GM21360 (cell line): Measurements from ENCODE around the gene SLC4A5.
A peak's percentile ranks its signal among the peaks of the same experiment; 100 is the strongest.
"Not testable (repeated sequence)": the region's sequence is repeated elsewhere in the genome, so short reads cannot be mapped to it uniquely, and the experiment has no call there.

Experiments
- ATAC-seq: cut with Tn5 transposase; IDR thresholded peaks from one replicate; pipeline ENCODE4 v1.9.1; 2021; ENCODE audit warnings: mild to moderate bottlenecking, moderate library complexity; ENCODE audit not compliant: unreplicated experiment

SLC4A5 gene

DNA sequence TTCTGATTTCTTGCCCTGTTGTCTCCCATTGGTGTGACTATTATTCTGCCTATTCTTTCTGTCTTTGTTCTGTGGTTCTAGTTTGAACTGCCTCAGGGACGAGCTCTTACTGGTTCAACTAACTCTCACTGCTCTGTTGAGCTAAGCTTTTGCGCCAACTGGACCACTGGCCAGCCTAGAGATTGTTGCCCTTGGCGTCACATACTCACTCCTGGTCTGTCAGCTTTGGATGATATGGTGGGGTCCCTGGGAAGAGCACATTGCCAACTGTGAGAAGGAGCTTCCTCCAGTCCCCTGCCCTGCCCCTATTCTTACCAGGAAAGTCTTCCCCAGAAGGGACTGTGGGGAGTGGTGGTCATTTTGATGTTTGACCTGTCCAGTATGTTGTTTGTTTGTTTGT lies 138.8 kb downstream of the SLC4A5 start:
- no peak for ATAC-seq

DNA sequence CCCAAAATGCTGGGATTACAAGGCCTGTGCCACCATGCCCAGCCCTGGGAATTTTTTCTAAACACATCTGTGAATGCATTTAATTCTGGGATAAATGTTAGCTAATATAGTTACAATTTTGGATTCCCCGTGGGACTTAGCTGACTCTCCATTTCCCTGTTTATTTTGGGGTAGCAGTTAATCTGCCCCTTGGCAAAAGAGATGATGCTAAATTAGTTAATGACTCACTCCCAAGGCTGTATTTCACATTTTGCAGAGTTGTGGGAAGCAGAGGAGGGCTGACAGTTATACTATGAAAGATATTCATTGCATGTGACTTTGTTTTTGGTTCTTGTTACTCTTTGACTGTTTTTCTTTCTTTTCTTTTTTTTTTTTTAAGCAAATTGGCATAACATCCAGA lies 141.6 kb downstream of the SLC4A5 start:
- ATAC-seq = no peak

DNA sequence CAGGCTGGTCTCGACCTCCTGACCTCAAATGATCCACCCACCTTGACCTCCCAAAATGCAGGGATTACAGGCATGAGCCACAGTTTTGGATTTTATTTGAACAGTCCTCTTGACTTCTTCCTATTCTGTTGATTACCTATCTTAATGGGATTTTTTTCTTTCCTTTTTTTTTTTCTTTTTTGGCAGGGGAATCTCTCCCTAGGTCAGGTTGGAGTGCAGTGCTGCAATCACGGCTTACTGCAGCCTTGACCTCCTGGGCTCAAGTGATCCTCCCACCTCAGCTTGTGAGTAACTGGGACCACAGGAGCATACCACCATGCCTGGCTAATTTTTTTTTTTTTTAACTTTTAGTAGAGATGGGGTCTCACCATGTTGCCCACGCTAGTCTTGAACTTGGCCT lies 142.0 kb downstream of the SLC4A5 start:
- ATAC-seq = no peak

DNA sequence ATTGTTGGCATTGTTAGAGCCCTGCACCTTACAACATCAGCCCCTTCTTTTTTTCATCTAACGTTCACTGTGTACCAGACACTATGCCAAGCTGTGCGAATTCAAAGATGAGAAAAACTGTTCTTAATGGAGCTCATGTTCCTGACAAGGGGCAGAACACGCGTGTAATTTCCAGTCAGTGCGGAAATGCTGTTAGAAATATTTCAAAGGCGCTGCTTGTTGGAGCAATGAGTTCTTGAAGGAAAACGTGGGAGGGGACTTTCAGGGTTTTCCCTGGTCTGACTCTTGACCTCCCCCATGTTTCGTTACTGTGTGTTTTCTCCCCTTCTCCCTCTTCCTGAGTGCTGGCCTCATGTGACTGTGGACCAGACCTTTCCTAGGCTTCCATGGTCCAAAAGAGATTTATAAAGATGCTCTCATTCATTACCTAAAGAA lies 143.3 kb downstream of the SLC4A5 start:
- no peak for ATAC-seq

DNA sequence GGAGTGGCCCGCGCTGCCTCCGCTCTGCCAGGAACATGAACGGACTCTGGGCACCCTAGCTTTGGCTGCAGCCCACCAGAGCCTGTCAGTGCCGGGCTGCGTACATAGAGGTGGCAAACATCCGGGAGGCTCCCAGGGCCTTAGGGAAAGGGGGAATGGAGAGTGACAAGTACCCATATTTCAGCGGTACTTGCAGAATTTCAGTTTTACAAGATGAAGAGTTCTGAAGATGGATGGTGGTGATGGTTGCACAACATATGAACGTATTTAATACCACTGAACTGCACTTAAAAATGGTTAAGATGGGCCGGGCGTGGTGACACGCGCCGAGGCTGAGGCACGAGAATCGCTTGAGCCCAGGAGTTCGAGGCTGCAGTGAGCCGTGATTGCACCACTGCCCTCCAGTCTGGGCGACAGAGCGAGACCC lies 143.9 kb downstream of the SLC4A5 start:
- ATAC-seq = no peak

DNA sequence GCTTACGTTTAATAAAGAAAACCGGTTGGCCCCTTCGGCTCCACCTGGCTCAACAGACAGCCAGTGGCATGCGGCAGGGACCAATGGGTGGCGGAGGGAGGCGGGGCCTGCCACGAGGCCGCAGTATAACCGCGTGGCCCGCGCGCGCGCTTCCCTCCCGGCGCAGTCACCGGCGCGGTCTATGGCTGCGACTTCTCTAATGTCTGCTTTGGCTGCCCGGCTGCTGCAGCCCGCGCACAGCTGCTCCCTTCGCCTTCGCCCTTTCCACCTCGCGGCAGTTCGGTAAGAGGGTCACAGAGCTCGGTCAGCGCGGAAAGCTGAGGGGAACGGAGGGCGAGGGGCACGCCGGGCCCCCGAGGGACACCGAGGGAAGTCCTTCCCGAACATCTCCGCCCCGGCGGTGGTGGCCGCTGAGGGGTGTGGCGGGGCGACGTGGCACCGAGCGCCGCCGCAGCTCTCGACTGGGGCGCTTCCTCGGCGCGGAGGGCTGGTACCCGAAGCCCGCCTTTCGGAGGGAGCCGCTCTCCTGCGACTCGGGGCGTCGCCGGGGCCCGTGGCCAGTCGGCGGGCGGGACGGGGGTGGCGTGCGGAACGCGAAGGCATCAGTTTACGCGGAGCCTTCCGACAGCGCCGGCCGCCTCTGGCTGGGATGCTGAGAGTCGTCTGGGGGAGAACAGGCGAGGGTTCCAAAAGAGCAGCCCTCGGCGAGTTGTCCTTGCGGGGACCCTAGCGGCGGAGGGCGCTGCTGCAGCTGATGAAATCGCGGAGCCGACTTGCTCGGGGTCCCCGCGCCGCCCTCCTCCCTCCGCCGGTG lies 144.5 kb downstream of the SLC4A5 start, which contains the start of gene MTHFD2:
TSS of gene MTHFD2 (plus strand) at position 155 of the 814 bp plus-strand sequence. CDS start at position 182, 27 bp downstream.
- peak; percentile 84 for ATAC-seq

DNA sequence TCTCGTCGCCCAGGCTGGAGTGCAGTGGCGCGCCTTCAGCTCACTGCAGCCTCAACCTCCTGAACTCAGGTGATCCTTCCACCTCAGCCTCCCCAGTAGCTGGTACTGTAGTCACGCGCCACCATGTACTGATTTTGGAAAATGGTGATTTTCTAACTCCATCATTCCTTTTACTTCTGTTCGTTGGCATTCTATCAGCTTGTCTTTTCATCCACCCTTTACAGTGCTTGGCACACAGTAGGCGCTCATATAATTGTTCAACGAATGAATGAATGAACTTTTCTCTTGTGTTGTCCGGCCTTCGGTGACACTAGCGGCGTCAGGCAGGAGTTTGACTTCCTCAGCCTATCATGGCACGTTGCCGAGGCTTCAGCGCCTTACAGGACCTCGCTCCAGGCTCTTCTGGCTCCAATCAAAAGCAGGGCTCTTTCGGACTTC lies 145.2 kb downstream of the SLC4A5 start:
- ATAC-seq = no peak

DNA sequence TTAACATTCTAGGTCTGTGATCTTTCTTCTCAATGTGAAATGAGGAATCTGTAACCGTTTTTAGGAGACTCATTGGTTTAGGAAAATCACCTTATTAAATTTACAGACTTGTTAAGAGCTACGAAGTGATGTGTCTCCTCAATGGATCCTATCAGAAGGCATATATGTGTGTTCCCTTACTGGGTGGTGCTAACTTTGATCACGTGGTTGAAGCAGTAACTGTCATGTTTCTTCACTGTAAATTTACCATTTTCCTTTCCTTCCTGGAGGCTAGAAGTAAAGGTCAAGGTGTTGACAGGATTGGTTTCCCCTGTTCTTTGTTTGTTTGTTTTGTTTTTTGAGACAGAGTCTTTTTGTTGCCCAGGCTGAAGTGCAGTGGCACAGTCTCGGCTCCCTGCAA lies 146.2 kb downstream of the SLC4A5 start:
- no peak for ATAC-seq

DNA sequence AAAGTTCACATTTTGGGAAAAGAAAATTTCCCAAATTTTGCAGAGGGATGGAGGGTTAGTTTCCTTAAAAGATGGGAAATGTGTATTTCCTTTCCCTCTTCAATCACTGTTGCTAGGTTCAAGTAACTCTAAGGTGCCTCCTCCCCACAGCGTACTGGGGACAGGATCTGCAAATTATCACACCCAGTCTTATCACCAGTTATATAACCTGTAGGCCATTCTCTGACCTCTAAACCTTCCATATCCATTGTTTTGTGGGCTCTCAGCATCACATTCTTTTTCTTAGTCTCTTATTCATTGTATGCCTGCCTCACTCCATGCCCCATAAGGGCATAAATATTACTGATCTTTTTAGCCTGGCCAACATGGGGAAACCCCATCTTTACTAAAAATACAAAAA lies 148.4 kb downstream of the SLC4A5 start:
- ATAC-seq = no peak

DNA sequence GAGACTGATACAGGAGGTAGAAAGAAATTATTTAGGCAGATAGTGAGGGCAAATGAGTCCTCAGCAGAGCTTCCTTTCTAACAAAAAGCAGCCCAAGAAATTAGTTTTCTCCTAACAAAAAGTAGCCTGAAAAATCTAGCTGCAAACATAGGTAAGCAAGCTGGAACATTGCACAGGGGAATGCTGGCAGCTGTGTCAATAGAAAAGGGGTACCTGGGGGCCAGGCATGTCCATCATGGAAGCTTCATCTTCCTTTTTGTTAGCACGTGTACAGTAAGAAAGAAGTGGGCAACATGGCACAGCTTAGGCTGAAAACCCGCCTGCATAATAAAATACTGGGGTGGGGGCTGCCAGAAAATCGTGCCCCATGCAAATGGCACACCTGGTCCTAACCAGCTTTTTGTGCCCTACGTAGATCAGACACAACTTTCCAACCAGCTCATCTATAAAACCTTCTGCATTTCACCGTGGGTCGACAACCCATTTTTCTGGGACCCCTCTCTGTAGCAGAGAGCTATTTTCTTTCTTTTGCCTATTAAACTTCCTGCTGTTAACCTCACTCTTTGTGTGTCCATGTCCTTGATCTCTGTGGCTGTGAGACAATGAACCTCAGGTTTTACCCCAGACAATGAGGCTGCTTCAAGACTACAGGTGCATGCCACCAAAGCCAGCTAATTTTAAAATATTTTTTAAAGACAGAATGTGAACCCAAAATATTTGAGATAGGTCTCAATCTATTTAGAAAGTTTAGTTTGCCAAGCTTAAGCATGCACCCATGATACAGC lies 151.4 kb downstream of the SLC4A5 start:
- ATAC-seq = no peak

DNA sequence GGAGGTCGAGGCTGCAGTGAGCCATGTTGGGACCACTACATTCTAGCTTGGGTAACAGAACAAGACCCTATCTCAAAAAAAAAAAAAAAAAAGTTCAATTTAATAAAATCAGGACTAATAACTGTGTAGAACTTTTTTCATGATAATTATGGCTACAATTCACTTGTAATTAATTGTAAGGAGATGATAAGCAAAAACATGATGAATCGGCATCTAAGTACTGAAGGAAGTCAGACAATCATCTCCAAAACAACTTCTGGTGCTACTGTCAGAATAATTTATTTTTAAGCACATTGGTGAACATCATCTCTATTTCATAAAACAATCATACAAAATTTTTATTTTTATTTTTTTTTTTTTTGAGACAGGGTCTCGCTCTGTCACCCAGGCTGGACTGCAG lies 154.5 kb downstream of the SLC4A5 start:
- ATAC-seq = no peak

DNA sequence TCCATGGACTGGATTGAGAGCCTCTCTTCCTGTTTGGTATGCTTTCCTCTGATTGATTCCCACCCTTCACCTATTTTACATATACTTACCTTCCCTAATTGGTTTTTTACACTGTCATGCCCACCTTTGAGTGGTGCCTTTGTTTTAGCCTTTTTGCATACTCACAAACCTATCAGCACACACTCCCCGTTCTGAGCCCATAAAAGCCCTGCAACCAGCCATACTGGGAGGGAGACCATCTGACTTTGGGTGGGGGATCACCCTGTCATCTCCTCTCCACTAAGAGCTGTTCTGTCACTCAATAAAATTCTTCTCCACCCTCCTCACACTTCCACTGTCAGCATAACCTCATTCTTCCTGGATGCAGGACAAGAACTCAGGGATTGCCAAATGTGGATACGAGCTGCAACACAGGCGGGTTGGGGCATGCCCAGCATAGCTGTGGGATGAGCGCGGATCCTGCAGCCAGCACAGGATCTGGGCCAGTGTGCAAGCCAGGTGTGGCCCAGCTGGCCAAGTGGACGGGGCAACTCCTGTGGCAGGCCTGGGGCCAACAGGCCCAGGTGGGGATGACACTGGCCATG lies 155.1 kb downstream of the SLC4A5 start:
- no peak for ATAC-seq

DNA sequence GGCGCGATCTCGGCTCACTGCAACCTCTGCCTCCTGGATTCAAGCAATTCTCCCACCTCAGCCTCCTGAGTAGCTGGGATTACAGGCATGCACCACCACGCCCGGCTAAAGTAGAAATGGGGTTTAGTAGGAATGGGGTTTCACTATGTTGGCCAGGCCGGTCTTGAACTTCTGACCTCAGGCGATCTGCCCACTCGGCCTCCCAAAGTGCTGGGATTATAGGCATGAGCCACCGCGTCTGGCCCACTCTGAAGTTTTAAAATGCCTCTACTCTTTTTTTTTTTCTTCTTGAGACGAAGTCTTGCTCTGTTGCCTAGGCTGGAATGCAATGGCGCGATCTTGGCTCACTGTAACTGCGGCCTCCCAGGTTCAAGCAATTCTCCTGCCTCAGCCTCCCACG lies 156.5 kb downstream of the SLC4A5 start:
- not testable (repeated sequence) for ATAC-seq

DNA sequence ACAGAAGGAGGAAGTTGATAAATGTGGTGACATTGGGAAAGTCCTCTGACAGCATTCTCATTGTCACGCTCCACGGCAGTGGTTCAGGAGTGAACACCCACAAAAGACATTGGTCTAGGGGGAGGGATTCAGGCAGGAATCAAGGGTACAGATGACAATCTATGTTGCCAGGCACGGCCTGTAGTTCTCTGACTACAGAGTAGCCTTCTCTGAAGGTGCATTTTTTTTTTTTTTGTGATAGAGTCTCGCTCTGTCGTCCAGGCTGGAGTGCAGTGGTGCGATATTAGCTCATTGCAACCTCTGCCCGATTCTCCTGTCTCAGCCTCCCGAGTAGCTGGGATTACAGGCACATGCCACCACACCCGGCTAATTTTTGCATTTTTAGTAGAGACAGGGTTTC lies 157.2 kb downstream of the SLC4A5 start:
- peak; percentile 60 for ATAC-seq

DNA sequence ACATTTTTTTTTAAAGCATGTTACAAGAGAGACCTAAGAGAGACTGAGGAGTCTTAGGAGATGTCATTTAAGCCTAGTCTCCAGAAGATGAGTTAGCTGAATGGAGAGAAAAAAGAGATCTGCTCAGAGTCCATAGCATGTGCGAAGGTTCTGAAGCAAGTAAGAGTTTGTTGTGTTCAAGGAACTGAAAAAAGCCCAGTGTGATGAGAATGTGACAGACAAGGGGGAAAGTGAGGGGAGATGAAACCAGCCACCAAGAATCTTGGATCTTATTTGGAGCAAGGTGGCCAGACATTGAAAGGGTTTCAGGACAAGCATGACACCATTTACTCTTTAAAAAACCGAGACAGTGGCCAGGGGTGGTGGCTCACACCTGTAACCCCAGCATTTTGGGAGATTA lies 159.3 kb downstream of the SLC4A5 start:
- ATAC-seq = no peak

DNA sequence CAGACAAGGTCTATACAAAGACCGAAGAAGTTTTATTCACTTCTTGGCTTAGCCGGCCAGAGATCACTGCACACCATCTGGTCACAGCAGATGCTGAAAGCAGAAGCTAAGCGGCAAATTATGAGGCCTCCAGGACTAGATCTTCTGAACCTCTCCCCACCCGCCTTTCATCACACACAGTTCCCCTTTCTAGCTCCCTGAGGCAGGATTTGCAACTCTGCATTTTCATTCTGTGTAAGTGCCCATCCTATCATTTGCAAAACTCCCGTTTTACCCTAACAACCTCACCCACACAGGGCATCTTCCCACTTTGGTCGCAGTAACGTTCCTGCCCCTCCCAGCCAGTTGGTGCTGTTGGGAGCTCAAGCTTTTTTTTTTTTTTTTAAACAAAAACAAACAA lies 161.5 kb downstream of the SLC4A5 start:
- peak; percentile 29 for ATAC-seq

DNA sequence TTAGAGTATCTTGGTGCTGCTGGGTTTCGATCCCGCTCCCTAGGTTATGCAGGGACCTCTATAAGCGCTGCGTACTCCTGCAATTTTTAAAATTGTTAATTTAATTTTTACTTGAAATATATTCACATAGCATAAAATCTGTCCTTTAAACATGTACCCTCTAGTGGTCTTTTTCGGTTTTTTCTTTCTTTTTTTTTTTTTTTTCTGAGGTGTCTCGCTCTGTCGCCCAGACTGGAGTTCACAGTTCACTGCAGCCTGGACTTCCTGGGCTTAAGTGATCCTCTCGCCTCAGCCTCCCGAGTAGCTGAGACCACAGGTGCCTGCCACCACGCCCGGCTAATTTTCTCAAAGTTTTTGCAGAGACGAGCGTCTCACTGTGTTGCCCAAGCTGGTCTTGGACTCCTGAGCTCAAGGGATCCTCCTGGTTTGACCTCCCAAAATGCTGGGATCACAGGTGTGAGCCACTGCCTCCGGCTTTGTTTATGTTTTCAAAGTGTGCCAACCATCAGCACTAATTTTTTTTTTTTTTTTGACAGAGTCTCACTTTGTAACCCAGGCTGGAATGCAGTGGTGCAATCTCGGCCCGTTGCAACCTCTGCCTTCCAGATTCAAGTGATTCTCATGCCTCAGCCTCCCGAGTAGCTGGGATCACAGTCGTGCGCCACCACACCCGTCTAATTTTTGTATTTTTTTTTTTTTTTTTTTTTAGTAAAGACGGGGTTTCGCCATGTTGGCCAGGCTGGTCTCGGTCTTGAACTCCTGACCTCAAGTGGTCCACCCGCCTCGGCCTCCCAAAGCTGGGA lies 164.0 kb downstream of the SLC4A5 start:
- peak; percentile 11 for ATAC-seq

DNA sequence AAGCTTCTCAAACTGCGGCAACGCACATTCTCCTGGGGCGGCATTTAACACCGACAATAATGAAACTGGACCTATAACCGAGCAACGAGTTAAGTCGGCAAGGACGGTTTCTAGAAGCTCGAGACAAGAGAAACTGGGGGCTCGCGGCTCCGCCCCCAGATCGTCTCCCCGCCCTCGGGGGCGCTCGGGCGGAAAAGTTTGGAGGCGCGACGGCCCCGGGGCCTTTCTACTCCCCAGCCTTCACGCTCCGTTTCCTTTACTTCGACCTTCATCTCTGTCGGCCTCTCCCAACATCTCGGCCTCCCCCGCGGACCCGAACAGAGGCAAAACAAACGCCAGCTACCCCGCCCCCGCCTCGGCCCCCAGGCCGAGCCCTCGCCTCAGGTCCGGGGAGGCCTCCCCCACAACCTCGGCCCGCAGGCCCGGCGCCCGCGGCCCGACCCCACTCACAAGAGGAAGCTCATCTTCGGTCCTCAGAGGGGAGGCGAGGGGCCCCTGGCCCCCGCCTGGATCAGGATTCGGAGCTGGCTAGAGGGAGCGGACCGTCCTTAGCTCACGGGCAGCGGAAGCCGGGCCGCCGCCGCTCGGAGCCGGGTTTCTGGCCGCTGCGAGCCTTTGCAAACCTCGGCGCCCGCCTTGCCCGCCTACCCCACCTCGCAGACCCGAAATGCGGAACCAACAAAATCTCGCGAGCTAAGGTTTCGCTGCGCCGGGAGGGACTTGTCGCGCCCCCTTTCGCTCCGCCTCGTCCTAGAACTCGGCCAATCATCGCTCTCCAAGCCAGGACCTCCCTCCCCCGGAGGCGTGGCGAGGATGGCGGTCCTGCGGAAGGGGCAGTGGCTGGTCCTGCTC lies 164.8 kb downstream of the SLC4A5 start, which contains the start of gene MOB1A:
TSS of gene MOB1A (minus strand) at position 669 of the 852 bp plus-strand sequence. CDS start at position 464, 205 bp downstream.
- peak; percentile 69 for ATAC-seq

DNA sequence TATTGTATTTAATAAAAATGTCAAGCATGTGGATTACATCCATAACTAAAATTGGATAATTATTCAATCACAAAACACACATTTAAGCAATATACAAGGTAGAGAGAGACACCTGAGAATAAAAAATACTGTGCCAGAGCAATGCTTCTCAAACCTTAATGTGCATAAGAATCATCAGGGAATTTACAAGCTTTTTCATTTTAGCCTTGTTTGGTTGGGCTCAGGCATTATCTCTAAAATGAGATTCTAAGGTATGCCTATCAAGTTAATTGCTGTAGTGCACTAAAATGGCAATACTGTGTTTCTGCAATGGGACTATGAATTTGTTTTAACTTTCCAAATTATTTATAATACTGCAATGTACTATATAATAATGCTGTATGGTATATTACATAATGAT lies 165.5 kb downstream of the SLC4A5 start:
- no peak for ATAC-seq

DNA sequence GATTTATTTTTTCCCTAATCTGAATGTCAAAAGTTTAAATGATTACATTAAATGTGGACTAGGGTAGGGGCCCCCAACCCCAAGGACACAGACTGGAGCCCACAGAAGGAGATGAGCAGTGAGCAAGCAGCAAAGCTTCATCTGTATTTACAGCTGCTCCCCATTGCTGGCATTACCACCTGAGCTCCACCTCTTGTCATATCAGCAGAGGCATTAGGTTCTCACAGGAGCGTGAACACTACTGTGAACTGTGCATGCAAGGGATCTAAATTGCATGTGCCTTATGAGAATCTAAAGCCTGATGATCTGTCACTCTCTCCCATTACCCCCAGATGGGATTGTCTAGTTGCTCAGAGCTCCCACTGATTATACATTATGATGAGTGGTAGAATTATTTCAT lies 168.3 kb downstream of the SLC4A5 start:
- no peak for ATAC-seq
